IPS DF 4.7 (cell line): ENCODE data around the gene RIPK1.
"Not testable (repeated sequence)": the region's sequence is repeated elsewhere in the genome, so short reads cannot be mapped to it uniquely, and the experiment has no call there.

Source experiments
- DNase-seq: peaks from one replicate; pipeline ENCODE4 v3.0.0-alpha.2; 2013; ENCODE audit warnings: low spot score; ENCODE audit errors: extremely low read depth

The RIPK1 gene

GRCh38 chr6:3045777-3046176 lies 22.5 kb upstream of the RIPK1 start:
- no peak for DNase-seq

GRCh38 chr6:3046295-3046694 lies 22.0 kb upstream of the RIPK1 start:
- DNase-seq: no peak

- not testable (repeated sequence) for DNase-seq
Observed at GRCh38 chr6:3048009-3048408, 20.3 kb upstream of the RIPK1 start.

GRCh38 chr6:3052481-3053230 lies 15.6 kb upstream of the RIPK1 start:
- no peak for DNase-seq

- DNase-seq: no peak
Observed at GRCh38 chr6:3053231-3053508, 15.1 kb upstream of the RIPK1 start.

- DNase-seq: not testable (repeated sequence)
Observed at GRCh38 chr6:3054229-3055157, 13.8 kb upstream of the RIPK1 start.

GRCh38 chr6:3055158-3055499 lies 13.2 kb upstream of the RIPK1 start:
- not testable (repeated sequence) for DNase-seq

- DNase-seq: no peak
Observed at GRCh38 chr6:3057063-3057770, 11.1 kb upstream of the RIPK1 start.

- DNase-seq: no peak
Observed at GRCh38 chr6:3058957-3059356, 9.3 kb upstream of the RIPK1 start.

- not testable (repeated sequence) for DNase-seq
Observed at GRCh38 chr6:3060092-3060491, 8.2 kb upstream of the RIPK1 start.

GRCh38 chr6:3061501-3061941 lies 6.8 kb upstream of the RIPK1 start:
- no peak for DNase-seq

GRCh38 chr6:3063340-3063732 lies 5.0 kb upstream of the RIPK1 start:
- not testable (repeated sequence) for DNase-seq

GRCh38 chr6:3063733-3064700 lies 4.3 kb upstream of the RIPK1 start:
- no peak for DNase-seq

GRCh38 chr6:3071568-3071967 lies 3.3 kb downstream of the RIPK1 start:
- DNase-seq: no peak

GRCh38 chr6:3072798-3073197 lies 4.5 kb downstream of the RIPK1 start:
- DNase-seq: no peak

GRCh38 chr6:3073382-3073781 lies 5.1 kb downstream of the RIPK1 start:
- DNase-seq: no peak

- no peak for DNase-seq
Observed at GRCh38 chr6:3075772-3076113, 7.4 kb downstream of the RIPK1 start.

GRCh38 chr6:3076320-3076719 lies 8.0 kb downstream of the RIPK1 start:
- DNase-seq: no peak

GRCh38 chr6:3077430-3077829 lies 9.1 kb downstream of the RIPK1 start:
- DNase-seq: no peak

- not testable (repeated sequence) for DNase-seq
Observed at GRCh38 chr6:3078952-3079351, 10.7 kb downstream of the RIPK1 start.

GRCh38 chr6:3079682-3080081 lies 11.4 kb downstream of the RIPK1 start:
- DNase-seq: no peak
